Ecto neural progenitor cell (in vitro differentiated cells): ENCODE results near the gene XRCC6.
"Not testable (repeated sequence)": the region's sequence is repeated elsewhere in the genome, so short reads cannot be mapped to it uniquely, and the experiment has no call there.

Experiments
- DNase-seq: peaks from one replicate; pipeline ENCODE4 v3.0.0-alpha.2; 2018; ENCODE audit warnings: low spot score

XRCC6 gene

DNA sequence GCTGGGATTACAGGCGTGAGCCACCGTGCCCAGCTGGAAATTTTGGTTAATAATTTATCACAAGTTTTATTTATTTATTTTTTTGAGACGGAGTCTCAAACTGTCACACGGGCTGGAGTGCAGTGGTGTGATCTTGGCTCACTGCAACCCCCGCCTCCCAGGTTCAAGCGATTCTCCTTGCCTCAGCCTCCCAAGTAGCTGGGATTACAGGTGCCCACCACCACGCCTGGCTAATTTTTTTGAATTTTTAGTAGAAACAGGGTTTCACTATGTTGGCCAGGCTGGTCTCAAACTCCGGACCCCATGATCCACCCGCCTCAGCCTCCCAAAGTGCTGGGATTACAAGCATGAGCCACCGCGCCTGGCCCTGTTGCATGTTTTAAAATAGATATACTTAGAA lies 65.8 kb downstream of the XRCC6 start:
- DNase-seq: not testable (repeated sequence)

DNA sequence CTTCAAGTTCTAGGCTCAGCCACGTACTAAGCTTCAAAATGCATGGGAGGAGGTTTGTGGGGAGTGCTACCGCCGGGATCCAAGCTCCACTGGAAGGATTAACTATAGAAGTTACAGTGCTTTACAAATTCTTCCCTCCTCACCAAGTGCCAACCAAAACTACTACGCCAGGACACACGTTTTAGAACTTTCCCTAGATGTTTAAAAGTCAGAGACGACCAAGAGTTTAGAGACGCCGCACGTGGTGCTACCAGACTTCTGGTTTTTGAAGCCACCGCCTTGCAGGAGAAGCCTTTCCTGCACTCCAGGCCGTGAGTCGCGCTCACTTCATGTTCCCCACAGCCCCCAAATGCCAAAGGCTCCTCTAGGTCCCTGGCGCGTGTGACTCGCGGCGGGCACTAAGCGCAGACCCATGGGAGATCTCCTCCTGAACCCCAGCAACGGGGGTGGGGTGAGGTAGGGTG lies 66.8 kb downstream of the XRCC6 start:
- DNase-seq: peak; percentile 55

DNA sequence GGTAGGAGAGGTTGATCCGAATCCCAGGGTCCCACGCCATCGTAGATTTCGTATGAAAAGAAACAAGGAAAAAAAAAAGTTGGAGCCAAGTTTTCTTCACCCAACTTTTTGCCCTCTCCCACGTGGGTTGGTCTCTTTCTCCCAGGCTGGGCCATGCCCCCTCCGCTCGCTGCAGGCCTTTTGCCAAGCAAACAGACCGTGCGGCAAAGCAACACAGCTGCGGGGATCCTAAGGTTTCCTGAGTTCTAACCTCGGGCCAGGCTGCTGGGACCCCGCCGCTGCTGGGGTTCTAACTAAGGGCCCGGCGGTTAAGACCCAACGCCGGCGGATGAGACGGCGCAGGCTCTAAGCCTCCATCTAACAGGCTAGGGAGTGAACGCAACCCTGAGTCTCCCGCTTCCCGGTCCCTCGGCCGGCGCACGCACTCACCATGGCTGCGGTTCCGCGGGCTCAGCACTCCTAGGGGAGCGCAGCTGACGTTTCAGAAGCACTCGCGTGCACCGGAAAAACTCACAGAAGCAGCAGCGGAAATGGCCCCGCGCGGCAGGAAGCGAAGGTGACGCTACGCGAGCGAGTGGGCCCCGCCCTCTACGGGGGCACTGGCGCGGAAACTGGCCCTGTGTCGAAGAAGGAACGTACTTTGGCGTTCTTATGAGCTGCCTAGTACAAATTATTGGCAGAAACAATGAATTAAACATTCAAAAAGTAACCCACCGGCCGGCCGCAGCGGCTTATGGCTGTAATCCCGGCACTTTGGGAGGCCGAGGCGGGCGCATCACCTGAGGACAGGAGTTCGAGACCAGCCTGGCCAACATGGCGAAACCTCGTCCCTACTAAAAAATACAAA lies 67.5 kb downstream of the XRCC6 start, which contains the start of gene SNU13:
SNU13 (minus strand) TSS at position 503 of the 847 bp plus-strand sequence; CDS start at position 432, 71 bp downstream.
- DNase-seq: peak; percentile 87

DNA sequence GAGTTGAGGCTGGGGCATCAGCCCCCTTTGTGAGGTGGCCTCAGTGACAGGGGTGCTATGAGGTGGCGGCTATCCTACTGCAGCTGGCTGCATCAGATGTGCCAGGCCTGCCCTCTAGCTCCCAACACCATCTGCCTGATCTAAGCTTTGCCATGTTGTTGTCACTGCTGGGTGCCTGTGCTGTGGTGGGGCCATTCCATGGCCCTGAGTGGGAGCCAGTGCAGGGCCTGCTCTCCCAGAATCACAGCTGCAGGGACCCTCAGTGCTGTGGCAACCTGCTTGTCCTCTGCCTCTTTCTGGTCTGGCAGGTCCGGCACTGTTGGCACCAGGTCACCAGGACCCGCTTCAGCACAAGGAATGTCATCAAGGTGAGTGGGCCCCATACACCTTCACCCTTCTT lies 69.4 kb downstream of the XRCC6 start:
- DNase-seq: no peak

DNA sequence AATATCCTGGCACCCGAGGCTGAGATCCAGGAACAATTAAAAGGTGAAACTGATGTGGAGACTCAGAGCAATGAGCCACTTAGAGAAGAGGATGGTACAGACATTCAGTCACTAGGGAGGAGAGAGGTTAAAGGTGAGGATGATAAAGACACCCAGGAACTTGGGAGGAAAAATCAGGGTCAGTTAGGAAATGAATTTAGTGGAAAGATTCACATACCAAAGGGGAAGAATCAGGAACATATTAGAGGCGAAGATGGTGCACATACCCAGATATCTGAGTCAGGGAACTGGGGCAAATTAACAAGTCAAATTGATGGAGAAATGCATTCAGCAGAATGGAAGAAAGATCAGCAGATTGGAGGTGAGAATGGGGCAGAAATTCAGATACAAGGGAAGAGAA lies 74.1 kb downstream of the XRCC6 start:
- no peak for DNase-seq

DNA sequence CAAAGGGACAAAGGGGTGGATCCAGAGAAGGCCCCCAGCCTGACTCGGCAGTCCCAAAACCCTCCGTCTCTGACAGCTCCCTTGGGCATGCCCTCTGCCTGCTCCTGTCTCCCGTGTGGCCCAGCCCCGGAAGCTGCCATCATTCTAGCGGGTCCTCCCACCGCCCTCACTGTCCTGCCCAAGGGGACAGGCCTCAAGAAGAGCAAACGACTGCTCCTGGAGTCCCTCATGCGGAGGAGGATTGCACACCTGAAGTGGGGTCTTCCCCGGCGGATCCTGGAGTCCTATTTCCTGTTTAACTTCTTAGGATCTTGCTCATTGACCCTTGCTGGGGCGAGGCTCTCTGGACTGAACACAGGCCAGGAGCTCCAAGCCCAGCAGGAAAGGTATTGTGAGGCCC lies 75.6 kb downstream of the XRCC6 start:
- no peak for DNase-seq

DNA sequence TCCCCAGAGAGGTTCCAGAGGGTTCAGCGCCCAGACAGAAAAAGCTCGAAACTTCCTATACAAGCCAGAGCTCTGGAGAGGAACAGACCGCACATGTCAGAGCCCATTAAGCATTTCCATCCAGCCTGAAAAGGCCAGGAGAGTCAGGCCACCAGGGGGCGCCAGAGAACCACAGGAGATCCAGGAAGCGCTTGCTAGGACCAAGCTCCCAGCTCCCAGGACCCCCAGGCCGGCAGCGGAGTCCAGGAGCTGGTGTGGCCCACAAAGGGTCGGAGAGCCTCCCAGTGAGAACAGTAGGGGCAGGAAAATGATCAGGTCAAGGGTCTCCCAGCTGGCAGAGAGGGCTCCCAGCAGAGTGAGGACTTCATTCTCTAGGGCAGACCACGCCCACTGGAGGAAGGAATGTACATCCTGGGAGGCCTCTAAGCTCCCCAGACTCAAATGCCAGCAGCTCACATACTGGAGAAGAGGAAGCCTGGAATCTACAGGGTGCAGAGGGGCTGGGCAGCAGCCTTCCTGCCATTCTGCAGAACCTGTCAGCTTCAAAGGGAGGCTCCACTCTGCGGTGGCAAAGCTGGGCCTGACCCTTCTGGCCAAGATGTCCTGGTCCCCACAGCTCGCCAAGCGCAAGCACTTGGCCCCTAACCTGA lies 76.2 kb downstream of the XRCC6 start:
- peak; percentile 98 for DNase-seq

DNA sequence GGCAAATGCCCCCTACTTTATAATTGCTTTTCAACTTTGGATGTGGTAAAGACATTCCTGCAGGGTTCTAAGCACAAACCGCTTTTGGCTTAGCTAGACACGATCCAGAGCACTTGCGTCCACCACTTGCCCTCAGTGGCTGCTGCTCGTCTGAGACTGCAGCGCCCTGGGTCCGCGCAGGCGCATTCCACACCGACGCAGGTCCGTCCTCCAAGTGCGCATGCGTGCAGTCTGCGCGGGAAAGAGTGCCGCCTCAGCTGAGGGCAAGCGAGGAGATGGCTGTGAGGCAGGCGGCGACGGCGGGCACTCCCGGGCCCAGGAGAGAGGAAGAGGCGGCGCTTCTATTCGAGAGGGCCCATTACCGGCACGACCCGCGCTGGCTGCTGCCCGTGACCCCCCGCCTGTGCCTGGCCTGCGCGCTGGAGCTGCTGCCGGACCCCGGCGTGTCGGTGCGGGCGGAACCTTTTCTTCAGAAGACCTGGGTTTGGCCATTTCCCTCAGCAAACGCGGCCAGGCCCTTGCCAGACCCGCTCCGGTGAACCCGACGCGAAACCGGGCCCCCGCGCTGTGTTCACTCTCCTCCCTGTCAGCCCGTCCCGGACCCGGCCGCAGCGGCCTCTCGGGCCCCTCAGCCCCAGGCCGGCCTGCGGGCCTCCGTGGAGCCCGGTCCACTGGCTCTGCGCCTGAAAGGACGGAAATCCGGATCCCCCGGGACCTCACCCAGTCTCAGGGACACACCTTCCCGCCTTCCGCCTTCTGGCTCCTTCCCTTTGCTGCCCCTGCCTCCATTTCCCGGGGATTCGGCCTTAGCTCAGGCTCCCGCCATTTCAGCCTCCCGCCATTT lies 78.4 kb downstream of the XRCC6 start, which contains the start of gene MEI1:
MEI1 (plus strand) TSS at position 240 of the 844 bp plus-strand sequence; CDS start at position 276, 36 bp downstream.
- DNase-seq: peak; percentile 67

DNA sequence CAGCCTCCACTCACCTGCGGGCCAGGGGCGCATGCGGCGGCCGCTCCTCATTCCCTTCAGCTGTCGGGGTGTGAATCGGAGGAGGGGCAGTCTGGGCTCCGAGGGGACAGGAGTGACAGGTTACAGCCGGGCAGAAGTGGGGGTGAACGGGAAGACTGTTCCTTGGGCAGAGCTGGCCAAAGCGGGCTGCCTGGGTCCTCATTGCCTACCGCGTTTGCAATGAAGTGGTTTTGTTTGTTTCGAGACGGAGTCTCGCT lies 78.9 kb downstream of the XRCC6 start:
- DNase-seq: no peak

DNA sequence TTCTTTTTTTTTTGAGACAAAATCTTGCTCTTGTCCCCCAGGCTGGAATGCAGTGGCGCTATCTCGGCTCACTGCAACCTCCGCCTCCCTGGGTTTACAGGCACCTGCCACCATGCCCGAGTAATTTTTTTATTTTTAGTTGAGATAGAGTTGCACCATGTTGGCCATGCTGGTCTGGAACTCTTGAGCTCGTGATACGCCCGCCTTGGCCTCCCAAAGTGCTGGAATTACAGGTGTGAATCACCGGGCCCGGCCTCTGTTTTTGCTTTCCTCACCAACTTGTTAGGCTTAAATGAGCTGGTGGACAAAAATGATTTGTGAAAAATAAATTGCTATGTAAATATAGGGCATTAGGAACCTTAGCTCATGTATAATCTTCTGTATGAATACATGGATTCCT lies 81.7 kb downstream of the XRCC6 start:
- DNase-seq: no peak

DNA sequence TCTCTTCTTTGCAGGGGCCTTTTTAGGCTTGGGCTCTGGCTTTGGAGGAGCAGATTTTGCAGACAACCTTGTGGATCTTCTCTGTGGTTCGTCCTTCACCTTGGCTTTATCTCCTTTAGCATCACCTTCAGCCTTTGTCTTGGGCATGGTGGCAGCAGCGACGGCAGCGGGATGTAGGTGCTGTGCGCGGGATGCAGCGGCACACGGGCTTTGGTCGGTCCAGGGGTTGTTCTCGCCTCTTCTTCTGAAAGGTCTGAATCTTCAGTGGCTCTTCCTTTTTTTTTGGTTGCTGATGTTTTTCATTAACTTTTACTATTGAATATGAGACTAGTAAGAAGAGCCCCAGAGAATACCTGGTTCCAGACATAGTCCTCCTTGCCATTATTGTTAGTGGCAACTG lies 88.2 kb downstream of the XRCC6 start:
- DNase-seq: no peak

DNA sequence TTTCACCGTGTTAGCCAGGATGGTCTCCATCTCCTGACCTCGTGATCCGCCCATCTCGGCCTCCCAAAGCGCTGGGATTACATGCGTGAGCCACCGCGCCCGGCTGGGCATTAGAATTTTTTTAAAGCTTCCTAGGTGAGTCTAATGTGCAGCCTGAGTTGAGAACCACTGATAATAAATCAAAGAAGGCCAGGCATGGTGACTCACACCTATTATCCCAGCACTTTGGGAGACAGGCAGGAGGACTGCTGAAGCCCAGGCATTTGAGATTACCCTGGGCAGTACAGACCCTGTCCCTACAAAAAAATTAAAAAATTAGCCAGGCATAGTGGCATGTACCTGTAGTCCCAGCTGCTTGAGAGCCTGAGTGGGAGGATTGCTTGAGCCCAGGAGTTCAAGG lies 91.9 kb downstream of the XRCC6 start:
- DNase-seq: no peak
